Lower leg skin (tissue), 3 donors: ENCODE measurements around the gene ERVMER34-1.

Source experiments
- POLR2A ChIP-seq, 2 donors: fragments of 450-650 bp; IDR thresholded peaks; one replicate each; pipeline ENCODE4 v1.6.1; 2016 to 2017; ENCODE audit warnings: antibody characterized with exemption in 2 of 2, mild to moderate bottlenecking in 1 of 2, moderate library complexity in 1 of 2
- TF ChIP-seq, protein P1 (sequence below), 3 donors: fragments of 450-650 bp; IDR thresholded peaks; one replicate each; pipeline ENCODE4 v1.5.1; 2016; ENCODE audit warnings: antibody characterized with exemption in 3 of 3, mild to moderate bottlenecking in 3 of 3, moderate library complexity in 2 of 3

DNA sequence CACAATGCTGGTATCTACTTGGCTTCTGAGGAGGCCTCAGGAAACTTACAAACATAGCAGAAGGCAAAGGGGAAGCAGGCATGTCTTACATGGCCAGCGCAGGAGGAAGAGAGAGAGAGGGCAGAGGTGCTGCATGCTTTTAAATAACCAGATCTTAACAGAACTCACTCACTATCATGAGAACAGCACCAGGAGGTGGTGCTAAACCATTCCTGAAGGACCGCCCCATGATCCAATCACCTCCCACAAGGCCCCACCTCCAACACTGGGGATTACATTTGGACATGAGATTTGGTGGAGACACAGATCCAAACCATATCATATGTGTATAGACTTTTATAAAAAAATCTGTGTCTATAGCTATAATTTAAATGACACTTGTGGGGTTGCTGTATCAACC, 48.6 kb upstream of the ERVMER34-1 start:
- no peak for TF ChIP-seq POLR2A (IDR thresholded peaks at IDR 0.05)
- TF ChIP-seq, protein P1, sequence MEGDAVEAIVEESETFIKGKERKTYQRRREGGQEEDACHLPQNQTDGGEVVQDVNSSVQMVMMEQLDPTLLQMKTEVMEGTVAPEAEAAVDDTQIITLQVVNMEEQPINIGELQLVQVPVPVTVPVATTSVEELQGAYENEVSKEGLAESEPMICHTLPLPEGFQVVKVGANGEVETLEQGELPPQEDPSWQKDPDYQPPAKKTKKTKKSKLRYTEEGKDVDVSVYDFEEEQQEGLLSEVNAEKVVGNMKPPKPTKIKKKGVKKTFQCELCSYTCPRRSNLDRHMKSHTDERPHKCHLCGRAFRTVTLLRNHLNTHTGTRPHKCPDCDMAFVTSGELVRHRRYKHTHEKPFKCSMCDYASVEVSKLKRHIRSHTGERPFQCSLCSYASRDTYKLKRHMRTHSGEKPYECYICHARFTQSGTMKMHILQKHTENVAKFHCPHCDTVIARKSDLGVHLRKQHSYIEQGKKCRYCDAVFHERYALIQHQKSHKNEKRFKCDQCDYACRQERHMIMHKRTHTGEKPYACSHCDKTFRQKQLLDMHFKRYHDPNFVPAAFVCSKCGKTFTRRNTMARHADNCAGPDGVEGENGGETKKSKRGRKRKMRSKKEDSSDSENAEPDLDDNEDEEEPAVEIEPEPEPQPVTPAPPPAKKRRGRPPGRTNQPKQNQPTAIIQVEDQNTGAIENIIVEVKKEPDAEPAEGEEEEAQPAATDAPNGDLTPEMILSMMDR (IDR thresholded peaks at IDR 0.05), result no peak
